ENCODE data around the gene TP53I13.

Gene TP53I13

GRCh38 chr17:29581583-29582253 is 13.2 kb downstream of the TP53I13 start:
- DNase-seq (ENCODE audit: low spot score) = no peak

DNA sequence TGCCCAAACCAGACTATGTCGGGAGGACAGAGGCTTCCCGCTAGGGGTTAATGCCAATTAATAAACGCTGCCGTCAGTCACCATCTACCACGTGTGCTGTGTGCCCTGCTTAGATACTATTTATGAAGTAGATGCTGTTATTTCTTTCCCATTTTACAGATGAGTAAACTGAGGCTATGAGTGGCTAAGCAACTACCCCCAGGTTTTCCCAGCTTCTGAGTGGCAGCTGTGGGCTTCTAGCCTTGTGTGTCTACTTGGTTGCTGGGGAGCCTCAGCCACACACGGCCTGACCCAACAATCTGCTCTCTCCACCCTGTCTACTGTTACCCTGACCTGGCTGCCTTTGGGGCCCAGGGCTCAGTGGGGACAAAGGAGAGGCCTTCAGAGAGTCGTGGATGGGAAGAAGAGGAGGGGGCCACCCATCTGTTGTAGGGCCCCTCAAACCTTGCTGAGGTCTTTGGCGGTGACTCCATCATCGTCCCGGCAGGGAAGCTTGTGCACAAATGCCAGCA is 13.8 kb downstream of the TP53I13 start:
- DNase-seq (ENCODE audit: low spot score) = no peak

DNA sequence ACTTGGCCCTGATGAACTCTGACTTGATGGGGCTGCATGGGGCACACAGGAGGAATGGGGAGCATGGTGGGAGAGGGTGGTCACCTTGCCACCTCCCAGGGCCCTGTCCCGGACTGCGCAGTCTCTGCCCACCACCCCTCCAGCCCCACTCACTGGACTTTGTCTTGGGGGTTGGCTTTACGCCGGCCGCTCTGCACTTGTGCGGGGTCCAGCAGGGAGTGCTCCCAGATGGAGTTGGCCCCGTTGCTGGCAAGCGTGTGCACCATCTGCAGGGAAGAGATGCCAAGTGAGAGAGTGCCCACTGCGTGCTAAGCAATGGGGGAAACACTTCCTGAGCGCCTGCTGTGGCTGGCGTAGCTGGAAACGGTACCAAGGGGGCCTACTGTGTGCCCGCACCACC is 14.3 kb downstream of the TP53I13 start:
- peak; percentile 82 for DNase-seq (ENCODE audit: low spot score)

DNA sequence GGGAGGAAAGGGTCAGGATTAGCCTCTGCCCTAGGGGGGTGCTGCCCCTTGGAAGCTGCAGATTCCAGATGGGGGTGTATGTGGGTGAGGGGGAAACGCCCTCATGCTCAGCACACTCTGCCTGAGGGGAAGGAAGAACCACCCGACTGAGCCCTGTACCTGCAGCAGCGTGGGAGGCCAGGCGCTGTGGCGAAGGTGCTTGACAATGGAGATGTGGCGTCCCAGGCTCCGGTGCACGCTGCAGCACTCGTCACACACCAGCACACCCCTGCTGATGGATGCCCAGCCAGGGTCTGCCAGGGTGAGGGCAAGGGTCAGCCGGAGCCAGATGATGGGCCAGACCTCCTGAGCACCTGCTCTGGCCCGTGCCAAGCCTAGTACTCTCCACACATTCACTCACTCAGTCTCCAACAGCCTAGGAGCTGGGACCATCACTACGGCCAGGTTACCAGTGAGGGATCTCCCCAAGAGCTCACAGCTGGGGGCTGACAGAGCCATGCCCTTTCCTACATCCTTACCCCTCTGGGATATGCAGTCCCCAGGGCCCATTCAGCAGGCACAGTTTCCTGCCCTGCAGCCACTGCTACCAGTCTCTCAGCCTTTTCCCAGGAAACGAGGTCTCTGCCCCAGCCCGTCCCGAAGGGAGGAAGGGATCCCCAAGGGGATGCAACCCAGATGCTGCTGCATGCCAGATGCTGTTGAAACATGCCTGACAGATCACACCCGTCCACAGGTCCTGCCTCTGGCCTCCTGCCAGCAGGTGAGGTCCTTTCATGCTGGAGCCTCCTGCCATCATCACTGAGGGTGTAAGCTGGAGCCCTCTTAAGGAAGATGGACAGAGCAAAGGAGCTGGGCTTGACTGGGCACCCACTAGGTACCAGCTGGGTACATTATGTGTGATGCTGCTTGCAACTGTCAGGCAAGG is 15.1 kb downstream of the TP53I13 start:
- no peak for DNase-seq (ENCODE audit: low spot score)

DNA sequence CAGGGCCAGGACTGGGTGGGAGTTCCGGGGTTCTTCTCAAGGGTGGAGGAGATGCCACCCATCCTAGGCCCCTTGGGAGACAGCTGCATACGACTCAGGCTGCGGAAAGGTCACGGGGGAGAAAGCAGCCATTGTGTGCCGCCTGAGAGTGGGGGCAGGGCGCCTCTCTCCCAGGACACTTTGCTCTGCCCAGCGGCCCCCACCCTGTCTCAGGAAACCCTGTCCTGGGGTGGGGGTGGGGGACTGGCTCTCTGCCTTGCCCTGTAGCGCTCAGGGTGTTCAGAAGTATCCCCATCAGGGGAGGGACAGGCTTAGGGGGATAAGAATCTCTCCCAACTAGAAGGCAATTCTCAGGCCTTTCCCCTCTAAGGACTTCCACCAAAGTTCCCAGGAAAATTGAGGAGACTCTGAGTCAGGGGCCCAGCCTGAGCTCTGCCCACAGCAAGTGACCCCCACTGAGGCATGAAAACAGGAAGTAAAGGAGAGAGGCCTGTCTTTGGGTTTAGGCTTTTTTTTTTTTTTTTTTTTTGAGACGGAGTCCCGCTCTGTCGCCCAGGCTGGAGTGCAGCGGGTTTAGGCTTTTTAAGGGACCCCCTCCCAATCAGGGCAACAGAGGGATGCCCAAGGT is 16.1 kb downstream of the TP53I13 start:
- DNase-seq (ENCODE audit: low spot score) = no peak

- no peak for DNase-seq (ENCODE audit: low spot score)
These were observed 16.7 kb downstream of the TP53I13 start for GRCh38 chr17:29585080-29585751.

- no peak for DNase-seq (ENCODE audit: low spot score)
These were observed 18.4 kb downstream of the TP53I13 start for GRCh38 chr17:29586676-29587469.

GRCh38 chr17:29587591-29587990 is 19.1 kb downstream of the TP53I13 start:
- no peak for DNase-seq (ENCODE audit: low spot score)

- no peak for DNase-seq (ENCODE audit: low spot score)
These were observed 19.6 kb downstream of the TP53I13 start for GRCh38 chr17:29588017-29588561.

DNA sequence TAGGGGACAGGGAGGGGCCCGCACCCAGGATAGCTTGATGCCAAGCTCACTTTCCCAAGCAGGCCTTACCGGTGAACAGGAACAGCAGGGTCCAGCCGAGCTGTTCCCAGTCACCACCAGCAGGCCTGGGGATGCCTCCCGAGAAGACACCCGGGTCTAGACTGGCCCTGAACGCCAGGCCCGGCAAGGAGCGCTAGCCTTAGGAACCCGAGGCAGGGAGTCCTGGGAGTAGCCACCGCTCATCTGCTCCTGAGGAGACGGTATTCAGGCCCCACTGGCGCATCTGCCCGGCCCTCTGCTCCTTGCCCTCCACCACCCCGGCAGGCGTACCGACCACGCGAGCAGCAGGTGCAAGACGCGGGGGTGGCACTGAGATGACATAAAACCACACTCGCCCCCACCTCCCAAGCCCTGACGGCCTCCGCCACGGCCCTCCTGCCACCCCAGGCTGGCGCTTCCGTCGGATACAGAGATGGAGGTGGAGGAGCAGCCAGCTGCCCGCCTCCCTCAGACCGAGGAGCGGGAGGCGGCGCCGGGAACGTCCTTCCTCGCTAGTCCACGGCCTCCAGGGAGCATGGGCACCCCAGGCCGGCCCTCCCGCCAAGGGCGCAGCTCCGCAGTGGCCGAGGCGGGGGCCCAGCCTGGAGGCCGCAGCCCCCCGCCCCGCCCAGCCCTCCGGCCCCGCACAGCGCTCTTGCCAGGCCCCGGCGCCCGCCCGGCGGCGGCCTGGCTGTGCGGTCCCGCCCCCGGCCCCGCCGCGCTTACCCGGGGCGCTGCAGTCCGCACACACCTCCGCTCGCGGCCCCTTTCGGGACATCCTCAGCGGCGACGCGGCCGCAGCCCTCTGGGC is 20.3 kb downstream of the TP53I13 start:
- no peak for DNase-seq (ENCODE audit: low spot score)

- peak; percentile 87 for DNase-seq (ENCODE audit: low spot score)
These were observed 21.3 kb downstream of the TP53I13 start, which contains the start of gene GIT1 for GRCh38 chr17:29589524-29590410. Gene GIT1 (minus strand): TSS chr17:29589648. CDS start chr17:29589378, 270 bp downstream.

GRCh38 chr17:29590411-29591145 is 22.1 kb downstream of the TP53I13 start:
- DNase-seq (ENCODE audit: low spot score) = no peak

GRCh38 chr17:29591146-29591736 is 22.7 kb downstream of the TP53I13 start:
- DNase-seq (ENCODE audit: low spot score) = no peak

- peak; percentile 84 for DNase-seq (ENCODE audit: low spot score)
These were observed 23.5 kb downstream of the TP53I13 start for GRCh38 chr17:29591737-29592608.

GRCh38 chr17:29592850-29593551 is 24.5 kb downstream of the TP53I13 start, which contains the start of gene ANKRD13B:
Gene ANKRD13B (plus strand): TSS chr17:29593132. CDS start chr17:29593622, 490 bp downstream.
- DNase-seq (ENCODE audit: low spot score) = no peak
